ENCODE data around the gene RALGPS1. TPM values are rescaled to one million over a fixed set of nuclear protein-coding genes. Genes with fewer than 3 reads are reported as not detected.

The RALGPS1 gene
- total and polyA plus RNA-seq, 2 of the 8 experiments (the other 6 are each of a cell fraction or from before 2014, with no cell fraction given): 20.0 to 23.5 TPM

DNA sequence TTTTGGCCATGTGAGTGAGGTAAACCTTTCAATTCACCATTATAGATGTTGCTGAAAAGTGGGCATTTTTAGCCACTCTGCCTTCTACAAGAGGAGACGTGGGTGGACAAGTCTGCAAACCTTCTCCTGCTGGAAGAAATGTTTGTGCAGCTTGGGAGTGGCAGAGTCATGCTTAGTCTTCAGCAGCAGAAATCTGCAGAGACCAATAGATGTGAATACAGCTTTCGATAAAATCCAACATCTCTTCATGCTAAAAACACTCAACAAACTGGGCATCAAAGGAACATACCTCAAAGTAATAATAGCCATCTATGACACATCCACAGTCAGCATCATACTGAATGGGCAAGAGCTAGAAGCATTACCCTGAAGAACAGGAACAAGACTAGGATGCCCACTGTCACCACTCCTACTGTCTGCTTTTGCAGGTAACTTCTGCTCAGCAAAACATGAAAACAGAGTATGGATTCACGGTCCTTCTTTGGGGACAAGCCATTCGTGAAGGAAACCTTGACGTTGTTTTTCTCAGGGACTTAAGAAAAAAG, 91.3 kb downstream of the RALGPS1 start:
- WGBS, 2 experiments (ENCODE audit: extremely low coverage in 1 of 2, insufficient coverage in 1 of 2, insufficient read length in 1 of 2, insufficient replicate concordance in 2 of 2, low coverage in 1 of 2, low lambda C conversion rate in 2 of 2, missing lambda C conversion rate in 1 of 2): 88% methylated on average over 5 of the region's 5 CpGs; no CpG with 5 or more reads in 1 of the 2 experiments
- no peaks in the 10 kb centered on the region for H3K4me1 ChIP-seq (replicated peaks in 1 of 4; ENCODE audit: control insufficient read depth in 3 of 4, insufficient read depth in 4 of 4, low read length in 3 of 4)
- no peak overlapping the region for H3K27ac ChIP-seq (ENCODE audit: low read depth, low read length)
- no peak overlapping the region for H3K23ac ChIP-seq (ENCODE audit: insufficient read length)
- no peaks in the 10 kb centered on the region for H3K79me1 ChIP-seq (ENCODE audit: low read depth, low read length)
- H3K18ac ChIP-seq (ENCODE audit: extremely low read depth, low read length): no peak overlapping the region
- no peak overlapping the region for H2BK15ac ChIP-seq (ENCODE audit: low read length)
- no peak overlapping the region for H2BK20ac ChIP-seq (ENCODE audit: low read length)
- H3K14ac ChIP-seq (ENCODE audit: insufficient read length): no peak overlapping the region
- no peak overlapping the region for H2BK12ac ChIP-seq (ENCODE audit: low read depth, low read length)
- FAIRE-seq: no peak
- no peaks in the 10 kb centered on the region for H3K79me2 ChIP-seq (ENCODE audit: control insufficient read depth in 1 of 2, insufficient read depth in 2 of 2, low read length in 2 of 2)
- no peaks in the 10 kb centered on the region for H3K9me3 ChIP-seq (ENCODE audit: insufficient read depth in 2 of 2, low read depth in 1 of 2, low read length in 1 of 2)
- H2BK5ac ChIP-seq (ENCODE audit: low read depth, low read length): no peak overlapping the region
- no peak overlapping the region for H4K5ac ChIP-seq (ENCODE audit: insufficient read length, low read depth, low read length)
- H3K36me3 ChIP-seq (ENCODE audit: control insufficient read depth in 2 of 4, insufficient read depth in 4 of 4, low read length in 3 of 4): no peaks in the 10 kb centered on the region
- H3K4me2 ChIP-seq (ENCODE audit: insufficient read depth in 1 of 2, low read depth in 2 of 2, low read length in 2 of 2): no peak overlapping the region
- CTCF ChIA-PET (ENCODE audit: partially characterized antibody): interaction anchor here (1.1 to 1.3 kb wide), 3 partner anchors 49 to 154 kb away, joined by 3 to 4 read pairs (median 3); no protein-coding TSS in a partner anchor
- no peak overlapping the region for H3K56ac ChIP-seq (replicated peaks; ENCODE audit: insufficient read length, low read depth, low read length)
- H3K27me3 ChIP-seq (replicated peaks in 1 of 4; ENCODE audit: control insufficient read depth in 3 of 4, extremely low read depth in 1 of 4, insufficient read depth in 3 of 4, low read length in 3 of 4): no peaks in the 10 kb centered on the region
- no peak overlapping the region for H2AK5ac ChIP-seq (ENCODE audit: low read depth, low read length)
- H3K4me3 ChIP-seq (ENCODE audit: extremely low read depth in 1 of 4, insufficient read depth in 2 of 4, low read depth in 3 of 4, low read length in 4 of 4): no peak overlapping the region
- no peaks in the 10 kb centered on the region for H3K23me2 ChIP-seq (ENCODE audit: low read depth, low read length)
- no peak for DNase-seq (ENCODE audit: low read depth in 1 of 2, low spot score in 2 of 2)
- H2AFZ ChIP-seq (ENCODE audit: low read length): no peak overlapping the region
- H4K8ac ChIP-seq (ENCODE audit: extremely low read depth, insufficient read depth, low read length): no peak overlapping the region
- no peaks in the 10 kb centered on the region for H4K20me1 ChIP-seq (replicated peaks in 1 of 2; ENCODE audit: control insufficient read depth in 1 of 2, insufficient read depth in 2 of 2, low read length in 2 of 2)
- no peak overlapping the region for H3K4ac ChIP-seq (replicated peaks; ENCODE audit: insufficient read length, low read depth, low read length)
- no peak overlapping the region for H4K91ac ChIP-seq (replicated peaks; ENCODE audit: insufficient read length, low read length)
- no peak overlapping the region for H3K9ac ChIP-seq (replicated peaks in 1 of 4; ENCODE audit: extremely low read depth in 1 of 4, low read depth in 3 of 4, low read length in 3 of 4)
- H2BK120ac ChIP-seq (replicated peaks; ENCODE audit: low read depth, low read length): no peak overlapping the region
- TF ChIP-seq RFX5 (IDR thresholded peaks at IDR 0.05; ENCODE audit: borderline replicate concordance, low read depth, low read length) (no peak), EZH2 (IDR thresholded peaks at IDR 0.05; ENCODE audit: low read depth, low read length, severe bottlenecking) (no peak), CBX5 (IDR thresholded peaks at IDR 0.05; ENCODE audit: low read depth, low read length) (no peak), TBP (IDR thresholded peaks at IDR 0.05; ENCODE audit: low read depth, low read length) (no peak)
- POLR2A ChIA-PET (ENCODE audit: partially characterized antibody): no interaction called here

Data from H1 (cell line).